Testis (tissue), 2 donors: Measurements from ENCODE around the gene AK1.

ENCODE experiments used
- CTCF ChIP-seq, 3 experiments: fragments of 450-650 bp in 2 of 3; fragments of 200-600 bp in 1 of 3; sonication (generic) in 1 of 3; IDR thresholded peaks; one replicate each; pipeline ENCODE4 v1.5.1; 2016 to 2019; ENCODE audit warnings: antibody characterized with exemption in 3 of 3, mild to moderate bottlenecking in 2 of 3, moderate library complexity in 1 of 3
- POLR2A ChIP-seq: fragments of 450-650 bp; IDR thresholded peaks from one replicate; pipeline ENCODE4 v1.6.1; 2017; ENCODE audit warnings: antibody characterized with exemption, mild to moderate bottlenecking, moderate library complexity

GRCh38 chr9:127916720-127917581 lies 39.5 kb upstream of the AK1 start, which contains the start of gene ST6GALNAC4:
- TF ChIP-seq CTCF (IDR thresholded peaks at IDR 0.05) (no peak), POLR2A (no peak)
